Measurements from ENCODE around the gene PBX3. TPM values are rescaled to one million over a fixed set of nuclear protein-coding genes. Genes with fewer than 3 reads are reported as not detected.
"Not testable (repeated sequence)": the region's sequence is repeated elsewhere in the genome, so short reads cannot be mapped to it uniquely, and the experiment has no call there.

PBX3 gene
- total RNA-seq, 2 donors from 2014 or later, result 71.1 to 91.5 TPM

DNA sequence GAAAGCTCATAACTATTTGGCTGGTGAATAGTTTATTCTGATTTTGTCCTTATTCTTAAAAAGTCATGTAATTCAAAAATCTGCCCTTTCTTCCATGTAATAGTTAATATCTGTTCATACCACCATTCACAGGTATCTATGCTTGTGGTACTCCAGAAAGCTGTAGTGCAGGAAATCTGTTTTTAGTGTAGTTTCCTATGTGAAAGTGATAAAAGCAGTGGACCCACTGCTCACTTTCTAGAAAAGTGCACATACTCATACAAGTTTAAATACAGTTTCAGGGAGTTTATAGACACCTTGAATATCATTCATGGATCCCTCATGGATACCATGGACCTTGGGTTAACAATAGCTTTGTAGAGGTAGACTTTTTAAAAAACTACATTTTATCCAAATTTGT is 20.2 kb downstream of the PBX3 start:
- no peaks in the 10 kb centered on the region for H3K9me3 ChIP-seq
- TF ChIP-seq, protein P1, sequence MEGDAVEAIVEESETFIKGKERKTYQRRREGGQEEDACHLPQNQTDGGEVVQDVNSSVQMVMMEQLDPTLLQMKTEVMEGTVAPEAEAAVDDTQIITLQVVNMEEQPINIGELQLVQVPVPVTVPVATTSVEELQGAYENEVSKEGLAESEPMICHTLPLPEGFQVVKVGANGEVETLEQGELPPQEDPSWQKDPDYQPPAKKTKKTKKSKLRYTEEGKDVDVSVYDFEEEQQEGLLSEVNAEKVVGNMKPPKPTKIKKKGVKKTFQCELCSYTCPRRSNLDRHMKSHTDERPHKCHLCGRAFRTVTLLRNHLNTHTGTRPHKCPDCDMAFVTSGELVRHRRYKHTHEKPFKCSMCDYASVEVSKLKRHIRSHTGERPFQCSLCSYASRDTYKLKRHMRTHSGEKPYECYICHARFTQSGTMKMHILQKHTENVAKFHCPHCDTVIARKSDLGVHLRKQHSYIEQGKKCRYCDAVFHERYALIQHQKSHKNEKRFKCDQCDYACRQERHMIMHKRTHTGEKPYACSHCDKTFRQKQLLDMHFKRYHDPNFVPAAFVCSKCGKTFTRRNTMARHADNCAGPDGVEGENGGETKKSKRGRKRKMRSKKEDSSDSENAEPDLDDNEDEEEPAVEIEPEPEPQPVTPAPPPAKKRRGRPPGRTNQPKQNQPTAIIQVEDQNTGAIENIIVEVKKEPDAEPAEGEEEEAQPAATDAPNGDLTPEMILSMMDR (IDR thresholded peaks at IDR 0.05), result no peak
- H3K27ac ChIP-seq, result no peak overlapping the region

DNA sequence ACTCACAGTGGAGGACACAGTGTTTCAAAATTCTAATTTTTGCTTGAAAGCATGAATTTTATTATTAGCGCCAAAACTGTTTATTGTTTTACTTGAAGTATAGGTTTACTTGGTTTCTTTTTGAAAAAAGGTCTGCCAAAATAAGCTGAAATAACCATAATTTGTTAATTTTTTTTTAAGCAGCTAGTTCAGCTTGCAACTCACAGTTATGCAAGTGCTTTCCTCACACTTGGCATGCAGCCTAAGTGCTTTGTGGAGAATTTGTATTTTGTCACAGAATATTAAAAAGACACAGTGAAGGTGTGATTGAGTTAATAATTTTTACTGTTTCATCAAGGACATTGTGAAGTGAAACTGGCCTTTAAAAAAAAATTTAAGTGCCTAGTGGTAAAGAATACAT is 21.6 kb downstream of the PBX3 start:
- Histone ChIP-seq H3K27ac (no peak overlapping the region), H3K36me3 (no peaks in the 10 kb centered on the region), H3K4me1 (peaks cover 0 to 10% of the 10 kb centered on the region in 2 donors), H3K4me3 (no peak overlapping the region), H3K27me3 (no peaks in the 10 kb centered on the region), H3K9me3 (no peaks in the 10 kb centered on the region)
- no peak for DNase-seq (ENCODE audit: low spot score)
- TF ChIP-seq, protein P1 (IDR thresholded peaks at IDR 0.05), result no peak

More for the DNA sequence above, 20.2 kb downstream of the PBX3 start:
- no peaks in the 10 kb centered on the region for H3K27me3 ChIP-seq
- no peaks in the 10 kb centered on the region for H3K36me3 ChIP-seq
- H3K4me3 ChIP-seq, result no peak overlapping the region
- H3K4me1 ChIP-seq, result peaks cover 0 to 24% of the 10 kb centered on the region in 2 donors
- DNase-seq (ENCODE audit: low spot score), result no peak

DNA sequence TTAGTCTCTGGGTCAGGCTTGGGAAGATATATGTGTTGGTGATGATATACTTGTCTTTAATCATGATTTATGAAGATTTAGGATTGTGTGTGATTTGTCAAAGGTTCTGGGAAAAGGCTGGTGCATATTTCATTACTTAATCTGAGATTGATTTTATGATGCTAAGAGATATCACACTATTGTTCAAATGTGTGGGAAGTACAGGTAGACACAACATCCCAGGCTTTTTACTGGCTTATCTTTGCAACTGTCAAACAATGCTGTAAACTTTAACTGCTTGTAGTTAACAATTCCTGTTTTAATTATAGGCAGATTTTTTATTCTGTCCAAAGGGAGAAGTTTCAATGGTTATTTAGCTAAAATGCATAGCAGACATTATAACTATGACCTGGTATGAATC is 23.9 kb downstream of the PBX3 start:
- no peak for DNase-seq (ENCODE audit: low spot score)
- peaks cover 0 to 7% of the 10 kb centered on the region in 2 donors for H3K4me1 ChIP-seq
- H3K27ac ChIP-seq, result no peak overlapping the region
- TF ChIP-seq, protein P1 (IDR thresholded peaks at IDR 0.05), result no peak
- H3K27me3 ChIP-seq, result no peaks in the 10 kb centered on the region
- H3K4me3 ChIP-seq, result no peak overlapping the region
- H3K36me3 ChIP-seq, result no peaks in the 10 kb centered on the region
- H3K9me3 ChIP-seq, result peaks cover 0 to 9% of the 10 kb centered on the region in 2 donors

DNA sequence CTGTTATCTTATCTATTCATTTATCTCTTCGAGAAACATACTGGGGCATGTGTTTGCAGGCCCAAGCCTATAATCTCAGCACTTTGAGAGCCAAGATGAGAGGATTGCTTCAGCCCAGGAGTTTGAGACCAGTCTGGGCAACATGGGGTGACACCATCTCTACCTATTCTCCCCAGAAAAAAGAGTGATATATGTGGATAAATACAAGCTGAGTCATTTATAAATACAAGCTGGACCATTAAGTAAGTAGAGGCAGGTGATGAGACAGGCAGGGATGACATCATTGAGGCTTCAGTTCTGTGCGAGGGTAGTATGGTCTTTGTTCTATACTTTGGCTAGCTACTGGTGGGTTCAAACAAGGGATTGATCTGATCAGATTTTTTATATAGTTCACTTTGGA is 25.6 kb downstream of the PBX3 start:
- Histone ChIP-seq H3K36me3 (no peaks in the 10 kb centered on the region), H3K27ac (no peak overlapping the region), H3K27me3 (no peaks in the 10 kb centered on the region), H3K4me1 (peaks cover 0 to 7% of the 10 kb centered on the region in 2 donors), H3K4me3 (no peak overlapping the region), H3K9me3 (peaks cover 0 to 11% of the 10 kb centered on the region in 2 donors)
- TF ChIP-seq, protein P1 (IDR thresholded peaks at IDR 0.05), result no peak
- no peak for DNase-seq (ENCODE audit: low spot score)

DNA sequence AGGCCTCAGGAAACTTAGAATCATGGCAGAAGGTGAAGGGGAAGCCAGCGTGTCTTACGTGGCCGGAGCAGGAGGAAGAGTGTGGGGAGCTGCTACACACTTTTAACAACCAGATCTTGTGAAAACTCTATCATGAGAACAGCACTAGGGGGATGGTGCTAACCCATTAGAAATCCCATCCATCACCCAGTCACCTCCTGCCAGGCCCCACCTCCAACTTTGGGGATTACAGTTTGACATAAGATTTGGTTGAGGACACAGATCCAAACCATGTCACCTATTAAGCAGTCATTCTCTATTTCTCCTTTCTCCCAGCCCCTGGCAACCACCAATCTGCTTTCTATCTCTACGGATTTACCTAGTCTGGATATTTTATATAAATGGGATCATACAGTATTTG is 26.9 kb downstream of the PBX3 start:
- Histone ChIP-seq H3K27me3 (no peaks in the 10 kb centered on the region), H3K4me3 (no peak overlapping the region), H3K4me1 (peaks cover 0 to 7% of the 10 kb centered on the region in 2 donors), H3K27ac (no peak overlapping the region), H3K9me3 (peaks cover 0 to 11% of the 10 kb centered on the region in 2 donors), H3K36me3 (no peaks in the 10 kb centered on the region)
- DNase-seq (ENCODE audit: low spot score), result no peak
- TF ChIP-seq, protein P1 (IDR thresholded peaks at IDR 0.05), result no peak

DNA sequence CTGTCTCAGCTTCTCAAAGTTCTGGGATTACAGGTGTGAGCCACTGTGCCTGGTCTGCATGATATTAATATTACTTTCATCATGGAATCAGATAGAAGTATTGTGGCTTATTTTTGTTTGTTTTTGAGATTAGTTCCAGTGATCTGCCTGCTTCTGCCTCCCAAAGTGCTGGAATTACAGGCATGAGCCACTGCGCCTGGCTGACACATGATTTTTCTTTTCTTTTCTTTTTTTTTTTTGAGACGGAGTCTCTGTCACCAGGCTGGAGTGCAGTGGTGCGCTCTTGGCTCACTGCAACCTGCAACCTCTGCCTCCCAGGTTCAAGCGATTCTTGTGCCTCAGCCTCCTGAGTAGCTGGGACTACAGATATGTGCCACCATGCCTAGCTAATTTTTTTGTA is 29.6 kb downstream of the PBX3 start:
- not testable (repeated sequence) for DNase-seq (ENCODE audit: low spot score); H3K36me3 ChIP-seq; H3K4me3 ChIP-seq; H3K4me1 ChIP-seq; H3K27me3 ChIP-seq; H3K27ac ChIP-seq
- peaks cover 0 to 11% of the 10 kb centered on the region in 2 donors for H3K9me3 ChIP-seq

DNA sequence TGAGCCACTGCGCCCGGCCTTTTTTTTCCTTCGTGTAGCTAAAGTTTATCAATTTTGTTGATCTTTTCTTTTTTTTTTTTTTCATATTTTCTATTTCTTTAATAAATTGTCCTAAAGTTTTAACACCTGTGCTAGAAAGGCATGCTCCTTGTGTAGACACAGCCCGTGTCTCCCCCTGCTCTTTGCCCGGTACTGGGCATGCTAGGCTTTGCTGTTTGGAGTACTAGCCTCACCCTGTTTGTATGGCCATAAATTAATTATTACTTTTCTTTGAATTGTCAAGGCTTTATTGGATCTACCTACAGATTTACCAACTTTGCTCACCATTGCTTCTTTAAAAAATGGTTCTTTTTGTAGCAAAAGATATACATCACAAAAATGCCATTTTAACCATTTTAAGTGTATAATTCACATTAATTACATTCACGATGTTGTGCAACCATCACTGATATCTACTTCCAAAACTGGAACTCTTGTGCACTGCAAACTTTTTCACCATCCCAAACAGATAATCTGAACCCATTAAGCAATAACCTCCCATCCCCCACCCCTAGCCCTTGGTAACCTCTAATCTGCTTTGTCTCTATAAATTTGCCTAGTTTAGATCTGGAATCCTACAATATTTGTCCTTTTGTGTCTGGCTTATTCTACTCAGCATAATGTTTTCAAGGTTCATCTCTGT is 31.5 kb downstream of the PBX3 start:
- not testable (repeated sequence) for DNase-seq (ENCODE audit: low spot score); H3K4me3 ChIP-seq; H3K4me1 ChIP-seq; H3K36me3 ChIP-seq; H3K27ac ChIP-seq; H3K27me3 ChIP-seq
- peaks cover 0 to 11% of the 10 kb centered on the region in 2 donors for H3K9me3 ChIP-seq

DNA sequence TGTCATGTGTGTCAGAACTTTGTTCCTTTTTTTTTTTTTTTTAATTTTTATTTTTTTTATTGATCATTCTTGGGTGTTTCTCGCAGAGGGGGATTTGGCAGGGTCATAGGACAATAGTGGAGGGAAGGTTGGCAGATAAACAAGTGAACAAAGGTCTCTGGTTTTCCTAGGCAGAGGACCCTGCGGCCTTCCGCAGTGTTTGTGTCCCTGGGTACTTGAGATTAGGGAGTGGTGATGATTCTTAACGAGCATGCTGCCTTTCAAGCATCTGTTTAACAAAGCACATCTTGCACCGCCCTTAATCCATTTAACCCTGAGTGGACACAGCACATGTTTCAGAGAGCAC is 32.0 kb downstream of the PBX3 start:
- peaks cover 0 to 11% of the 10 kb centered on the region in 2 donors for H3K9me3 ChIP-seq
- not testable (repeated sequence) for H3K27ac ChIP-seq; DNase-seq (ENCODE audit: low spot score); H3K4me3 ChIP-seq; H3K27me3 ChIP-seq; H3K36me3 ChIP-seq; H3K4me1 ChIP-seq
